ENCODE results near the gene EPHA2. TPM values are rescaled to one million over a fixed set of nuclear protein-coding genes. Genes with fewer than 3 reads are reported as not detected.
A peak's percentile ranks its signal among the peaks of the same experiment; 100 is the strongest.

The EPHA2 gene
- total and polyA plus RNA-seq, 2 experiments from 2014 or later = 9.8 to 26.2 TPM

DNA sequence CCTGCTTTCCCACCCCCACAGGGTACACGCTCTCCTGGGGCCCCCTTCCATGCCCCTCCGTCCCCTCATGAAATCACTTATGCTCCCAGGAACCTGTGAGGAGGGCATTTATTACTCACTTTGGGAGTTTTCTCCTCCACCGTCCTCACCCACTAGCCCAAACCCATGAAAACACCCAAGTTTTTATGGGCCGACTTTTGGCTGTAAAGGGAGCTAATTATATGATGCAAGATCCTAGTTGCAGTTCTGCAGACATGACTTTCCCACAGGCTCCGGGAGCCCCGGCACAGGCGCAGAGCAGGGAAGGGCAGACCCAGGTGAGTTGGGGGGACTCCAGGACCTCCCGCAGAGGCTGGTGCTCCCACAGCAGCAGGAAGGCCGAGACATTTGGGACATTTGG is 29.7 kb downstream of the EPHA2 start:
- H3K36me3 ChIP-seq = peaks cover 12% of the 10 kb centered on the region
- TF ChIP-seq, protein P1, sequence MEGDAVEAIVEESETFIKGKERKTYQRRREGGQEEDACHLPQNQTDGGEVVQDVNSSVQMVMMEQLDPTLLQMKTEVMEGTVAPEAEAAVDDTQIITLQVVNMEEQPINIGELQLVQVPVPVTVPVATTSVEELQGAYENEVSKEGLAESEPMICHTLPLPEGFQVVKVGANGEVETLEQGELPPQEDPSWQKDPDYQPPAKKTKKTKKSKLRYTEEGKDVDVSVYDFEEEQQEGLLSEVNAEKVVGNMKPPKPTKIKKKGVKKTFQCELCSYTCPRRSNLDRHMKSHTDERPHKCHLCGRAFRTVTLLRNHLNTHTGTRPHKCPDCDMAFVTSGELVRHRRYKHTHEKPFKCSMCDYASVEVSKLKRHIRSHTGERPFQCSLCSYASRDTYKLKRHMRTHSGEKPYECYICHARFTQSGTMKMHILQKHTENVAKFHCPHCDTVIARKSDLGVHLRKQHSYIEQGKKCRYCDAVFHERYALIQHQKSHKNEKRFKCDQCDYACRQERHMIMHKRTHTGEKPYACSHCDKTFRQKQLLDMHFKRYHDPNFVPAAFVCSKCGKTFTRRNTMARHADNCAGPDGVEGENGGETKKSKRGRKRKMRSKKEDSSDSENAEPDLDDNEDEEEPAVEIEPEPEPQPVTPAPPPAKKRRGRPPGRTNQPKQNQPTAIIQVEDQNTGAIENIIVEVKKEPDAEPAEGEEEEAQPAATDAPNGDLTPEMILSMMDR (IDR thresholded peaks at IDR 0.05; ENCODE audit: low read depth, low read length) = no peak
- H3K4me1 ChIP-seq (ENCODE audit: low read depth) = no peaks in the 10 kb centered on the region
- H3K9me3 ChIP-seq (ENCODE audit: low read depth) = no peaks in the 10 kb centered on the region
- no peaks in the 10 kb centered on the region for H3K27me3 ChIP-seq
- DNase-seq (ENCODE audit: low read depth in 1 of 2, low spot score in 1 of 2) = no peak
- no peak overlapping the region for H3K27ac ChIP-seq
- no peak overlapping the region for H3K4me3 ChIP-seq

DNA sequence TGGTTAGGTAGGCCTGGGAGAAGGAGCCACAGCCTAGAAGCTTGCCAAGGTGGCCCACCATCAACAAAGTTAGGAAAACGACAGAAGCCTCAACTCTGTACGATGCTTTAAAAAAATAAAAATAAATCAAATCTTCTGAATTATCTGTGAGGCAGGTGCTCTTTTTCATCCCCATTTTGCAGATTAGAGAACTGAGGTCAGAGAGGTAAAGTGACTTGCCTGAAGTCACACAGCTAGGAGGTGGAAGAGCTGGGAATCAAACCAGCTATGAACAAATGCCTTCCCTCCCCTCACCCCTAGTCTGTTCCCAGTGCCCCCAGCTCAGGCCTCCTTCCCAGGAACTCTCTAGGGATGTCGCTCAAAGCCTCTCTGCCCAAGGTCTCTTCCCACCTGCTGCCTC is 30.4 kb downstream of the EPHA2 start:
- H3K36me3 ChIP-seq = peaks cover 9% of the 10 kb centered on the region
- no peaks in the 10 kb centered on the region for H3K4me1 ChIP-seq (ENCODE audit: low read depth)
- H3K27me3 ChIP-seq = no peaks in the 10 kb centered on the region
- TF ChIP-seq, protein P1 (IDR thresholded peaks at IDR 0.05; ENCODE audit: low read depth, low read length) = no peak
- DNase-seq (ENCODE audit: low read depth in 1 of 2, low spot score in 1 of 2) = no peak
- H3K4me3 ChIP-seq = no peak overlapping the region
- no peaks in the 10 kb centered on the region for H3K9me3 ChIP-seq (ENCODE audit: low read depth)
- H3K27ac ChIP-seq = no peak overlapping the region

GRCh38 chr1:16125088-16125470 is 30.8 kb downstream of the EPHA2 start:
- DNase-seq (ENCODE audit: low read depth in 1 of 2, low spot score in 1 of 2) = no peak
- no peaks in the 10 kb centered on the region for H3K4me1 ChIP-seq (ENCODE audit: low read depth)
- H3K27me3 ChIP-seq = no peaks in the 10 kb centered on the region
- no peaks in the 10 kb centered on the region for H3K9me3 ChIP-seq (ENCODE audit: low read depth)
- no peak overlapping the region for H3K27ac ChIP-seq
- no peak overlapping the region for H3K4me3 ChIP-seq
- TF ChIP-seq, protein P1 (IDR thresholded peaks at IDR 0.05; ENCODE audit: low read depth, low read length) = no peak
- H3K36me3 ChIP-seq = peaks cover 9% of the 10 kb centered on the region

GRCh38 chr1:16124377-16125087 is 31.3 kb downstream of the EPHA2 start:
- Histone ChIP-seq H3K4me1 (ENCODE audit: low read depth) (no peaks in the 10 kb centered on the region), H3K27ac (no peak overlapping the region), H3K4me3 (no peak overlapping the region), H3K27me3 (no peaks in the 10 kb centered on the region), H3K9me3 (ENCODE audit: low read depth) (no peaks in the 10 kb centered on the region), H3K36me3 (peaks cover 8% of the 10 kb centered on the region)
- TF ChIP-seq, protein P1 (IDR thresholded peaks at IDR 0.05; ENCODE audit: low read depth, low read length) = no peak
- DNase-seq (ENCODE audit: low read depth in 1 of 2, low spot score in 1 of 2) = no peak

GRCh38 chr1:16122916-16123315 is 33.0 kb downstream of the EPHA2 start:
- Histone ChIP-seq H3K27ac (no peak overlapping the region), H3K4me3 (no peak overlapping the region), H3K9me3 (ENCODE audit: low read depth) (no peaks in the 10 kb centered on the region), H3K36me3 (peaks cover 4% of the 10 kb centered on the region), H3K4me1 (ENCODE audit: low read depth) (no peaks in the 10 kb centered on the region), H3K27me3 (no peaks in the 10 kb centered on the region)
- DNase-seq (ENCODE audit: low read depth in 1 of 2, low spot score in 1 of 2) = peak in 1 of 2 donors; percentile 96
- TF ChIP-seq, protein P1 (IDR thresholded peaks at IDR 0.05; ENCODE audit: low read depth, low read length) = no peak

All from cardiac muscle cell (in vitro differentiated cells and primary cell).